Measurements from ENCODE around the gene PBX1.

DNA sequence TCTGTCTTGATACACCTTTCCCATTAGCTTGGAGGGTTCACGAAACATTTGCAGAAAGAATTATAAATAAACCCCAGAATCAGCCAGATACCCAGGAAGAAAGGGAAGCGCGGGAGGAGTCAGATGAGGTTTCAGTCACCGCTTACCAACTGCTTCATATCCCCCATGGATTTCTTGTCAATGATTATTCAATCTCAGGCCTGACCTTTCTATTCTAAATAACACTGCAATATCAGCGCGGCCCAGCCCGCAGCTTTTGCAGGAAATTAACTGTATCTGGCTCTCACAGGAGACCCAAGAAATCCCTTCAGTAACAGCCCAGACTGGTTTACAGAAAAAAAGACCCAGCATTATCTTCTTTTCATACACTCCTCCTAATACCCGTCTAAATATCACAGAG lies 308.6 kb downstream of the PBX1 start:
- TF ChIP-seq, protein P1, sequence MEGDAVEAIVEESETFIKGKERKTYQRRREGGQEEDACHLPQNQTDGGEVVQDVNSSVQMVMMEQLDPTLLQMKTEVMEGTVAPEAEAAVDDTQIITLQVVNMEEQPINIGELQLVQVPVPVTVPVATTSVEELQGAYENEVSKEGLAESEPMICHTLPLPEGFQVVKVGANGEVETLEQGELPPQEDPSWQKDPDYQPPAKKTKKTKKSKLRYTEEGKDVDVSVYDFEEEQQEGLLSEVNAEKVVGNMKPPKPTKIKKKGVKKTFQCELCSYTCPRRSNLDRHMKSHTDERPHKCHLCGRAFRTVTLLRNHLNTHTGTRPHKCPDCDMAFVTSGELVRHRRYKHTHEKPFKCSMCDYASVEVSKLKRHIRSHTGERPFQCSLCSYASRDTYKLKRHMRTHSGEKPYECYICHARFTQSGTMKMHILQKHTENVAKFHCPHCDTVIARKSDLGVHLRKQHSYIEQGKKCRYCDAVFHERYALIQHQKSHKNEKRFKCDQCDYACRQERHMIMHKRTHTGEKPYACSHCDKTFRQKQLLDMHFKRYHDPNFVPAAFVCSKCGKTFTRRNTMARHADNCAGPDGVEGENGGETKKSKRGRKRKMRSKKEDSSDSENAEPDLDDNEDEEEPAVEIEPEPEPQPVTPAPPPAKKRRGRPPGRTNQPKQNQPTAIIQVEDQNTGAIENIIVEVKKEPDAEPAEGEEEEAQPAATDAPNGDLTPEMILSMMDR (IDR thresholded peaks at IDR 0.05), result no peak
- no peak for TF ChIP-seq POLR2AphosphoS5 (IDR thresholded peaks at IDR 0.05)

Data from breast epithelium (tissue), 3 donors.